A375 (cell line): ENCODE results near the gene NRN1. TPM values are rescaled to one million over a fixed set of nuclear protein-coding genes. Genes with fewer than 3 reads are reported as not detected.

Experiments used
- total RNA-seq: library from RNA; depleted of rRNA; stranded (reverse); fragments of >200 nt; shearing (Covaris generic); gene quantifications from 2 replicates; pipeline ENCODE4 v1.2.3, GENCODE V29; 2014; rRNA removed

Gene NRN1
- total RNA-seq, result 4.0 and 6.1 TPM in 2 replicates

GRCh38 chr6:6006428-6007365 is at the start of gene NRN1:
Gene NRN1, minus strand, starts transcription at chr6:6006925. Its CDS starts 176 bp downstream, at chr6:6006749.

